SHP77 treated with DMSO at 0.1 percent for 48 hours (cell line): ENCODE measurements around the gene COX14.
"Not testable (repeated sequence)": the region's sequence is repeated elsewhere in the genome, so short reads cannot be mapped to it uniquely, and the experiment has no call there.

ENCODE experiments used
- DNase-seq: peaks from one replicate; lab custom pipeline; 2025; lab: John Stamatoyannopoulos, UW

The COX14 gene

DNA sequence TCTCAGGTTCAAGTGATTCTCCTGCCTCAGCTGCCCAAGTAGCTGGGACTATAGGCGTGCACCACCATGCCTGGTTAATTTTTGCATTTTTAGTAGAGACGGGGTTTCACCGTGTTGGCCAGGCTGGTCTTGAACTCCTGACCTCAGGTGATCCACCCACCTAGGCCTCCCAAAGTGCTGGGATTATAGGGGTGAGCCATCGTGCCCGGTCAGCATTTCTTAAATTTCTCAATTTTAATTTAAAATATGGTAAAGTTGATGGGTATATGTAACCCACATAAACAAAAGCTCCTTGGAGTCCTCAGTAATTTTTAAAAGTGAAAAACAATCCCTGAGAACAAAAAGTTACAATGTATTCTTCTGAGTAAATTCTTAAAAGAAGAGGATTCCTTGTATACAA lies 42.9 kb downstream of the COX14 start:
- DNase-seq: not testable (repeated sequence)

GRCh38 chr12:50156641-50157040 lies 44.6 kb downstream of the COX14 start:
- DNase-seq: no peak

DNA sequence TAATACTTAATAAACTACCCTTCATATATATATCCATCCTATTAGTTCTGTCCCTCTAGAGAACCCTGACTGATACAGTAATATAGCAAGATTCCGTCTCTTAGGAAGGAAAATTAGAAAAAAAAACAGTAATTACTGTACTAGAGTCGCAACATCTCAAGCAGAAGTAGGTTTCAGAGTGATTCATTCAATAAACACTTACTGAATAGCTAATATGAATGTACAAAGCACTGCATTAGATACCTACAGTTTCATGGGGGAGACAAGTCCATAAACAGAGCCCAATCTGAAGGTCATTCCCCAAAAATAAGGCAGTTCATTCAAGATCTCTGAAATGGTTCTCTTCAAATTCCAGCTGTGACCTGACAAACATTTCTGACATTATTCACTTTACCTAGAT lies 45.2 kb downstream of the COX14 start:
- no peak for DNase-seq

- DNase-seq: no peak
Observed at GRCh38 chr12:50160643-50161042, 48.6 kb downstream of the COX14 start.

DNA sequence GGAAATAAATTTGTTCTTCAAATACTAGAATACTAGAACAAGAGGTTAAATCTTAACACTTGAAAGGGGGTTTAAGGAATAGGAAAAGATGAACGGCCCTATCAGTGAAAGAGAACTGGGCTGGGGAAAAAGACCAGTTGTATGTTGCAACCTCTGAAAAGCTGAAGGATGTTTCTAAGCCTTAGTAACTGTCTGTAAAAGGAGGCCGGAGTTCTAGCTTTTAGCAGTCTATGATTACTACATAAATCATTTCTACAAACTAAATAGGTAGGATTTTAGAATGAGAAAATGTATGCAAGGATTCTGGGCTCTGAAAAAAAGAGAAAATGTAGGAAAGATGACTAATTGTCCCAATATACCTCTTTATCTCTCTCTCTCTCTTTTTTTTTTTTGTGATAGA lies 50.2 kb downstream of the COX14 start:
- no peak for DNase-seq

DNA sequence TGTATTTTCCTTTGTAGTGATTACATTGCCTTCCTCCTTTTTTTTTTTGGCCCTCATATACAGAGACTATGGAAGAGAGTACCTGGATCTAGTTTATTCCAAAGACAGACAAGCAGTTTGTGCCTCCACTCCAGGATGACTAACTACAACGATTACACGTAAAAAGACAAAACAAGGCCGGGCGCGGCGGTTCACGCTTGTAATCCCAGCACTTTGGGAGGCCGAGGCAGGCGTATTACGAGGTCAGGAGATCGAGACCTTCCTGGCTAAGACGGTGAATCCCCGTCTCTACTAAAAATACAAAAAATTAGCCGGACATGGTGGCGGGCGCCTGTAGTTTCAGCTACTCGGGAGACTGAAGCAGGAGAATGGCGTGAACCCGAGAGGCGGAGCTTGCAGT lies 52.9 kb downstream of the COX14 start:
- no peak for DNase-seq

GRCh38 chr12:50166799-50167048 lies 54.7 kb downstream of the COX14 start:
- DNase-seq: no peak

GRCh38 chr12:50167049-50167828 lies 55.2 kb downstream of the COX14 start, which contains the start of gene CERS5:
CERS5 (minus strand) TSS chr12:50167369; CDS start chr12:50167297, 72 bp downstream.
- peak; percentile 96 for DNase-seq
